Type B pancreatic cell (in vitro differentiated cells): ENCODE measurements around the gene SWI5. TPM values are rescaled to one million over a fixed set of nuclear protein-coding genes. Genes with fewer than 3 reads are reported as not detected.

ENCODE experiments used
- DNase-seq: peaks from one replicate; pipeline ENCODE4 v3.0.0; 2021; ENCODE audit warnings: mixed read lengths; ENCODE audit not compliant: unreplicated experiment; ENCODE audit errors: extremely low spot score
- H3K27ac Mint-ChIP-seq: 2 replicates; pipeline ENCODE4 v1.8.0; 2021; ENCODE audit warnings: mild to moderate bottlenecking, mixed read lengths
- H3K27me3 Mint-ChIP-seq: 2 replicates; pipeline ENCODE4 v1.8.0; 2021; ENCODE audit warnings: mixed read lengths
- H3K36me3 Mint-ChIP-seq: 2 replicates; pipeline ENCODE4 v1.8.0; 2021; ENCODE audit warnings: mixed read lengths
- H3K4me1 Mint-ChIP-seq: one replicate; pipeline ENCODE4 v1.8.0; 2021; ENCODE audit warnings: mixed read lengths; ENCODE audit not compliant: unreplicated experiment
- H3K4me3 Mint-ChIP-seq: 2 replicates; pipeline ENCODE4 v1.8.0; 2021; ENCODE audit warnings: mild to moderate bottlenecking, mixed read lengths
- H3K9me3 Mint-ChIP-seq: 2 replicates; pipeline ENCODE4 v1.8.0; 2021; ENCODE audit warnings: mixed read lengths
- CTCF ChIP-seq: fragments of 200-600 bp; sonication (generic); conservative IDR thresholded peaks from 2 replicates; pipeline ENCODE4 v1.5.0; 2021; ENCODE audit warnings: antibody characterized with exemption, mild to moderate bottlenecking
- total RNA-seq: library from RNA; stranded (reverse); gene quantifications from 2 replicates; pipeline ENCODE4 v1.2.1, GENCODE V29; 2021; ENCODE audit warnings: low replicate concordance

Gene SWI5
- total RNA-seq, 1 donor from 2014 or later: 23.0 TPM

DNA sequence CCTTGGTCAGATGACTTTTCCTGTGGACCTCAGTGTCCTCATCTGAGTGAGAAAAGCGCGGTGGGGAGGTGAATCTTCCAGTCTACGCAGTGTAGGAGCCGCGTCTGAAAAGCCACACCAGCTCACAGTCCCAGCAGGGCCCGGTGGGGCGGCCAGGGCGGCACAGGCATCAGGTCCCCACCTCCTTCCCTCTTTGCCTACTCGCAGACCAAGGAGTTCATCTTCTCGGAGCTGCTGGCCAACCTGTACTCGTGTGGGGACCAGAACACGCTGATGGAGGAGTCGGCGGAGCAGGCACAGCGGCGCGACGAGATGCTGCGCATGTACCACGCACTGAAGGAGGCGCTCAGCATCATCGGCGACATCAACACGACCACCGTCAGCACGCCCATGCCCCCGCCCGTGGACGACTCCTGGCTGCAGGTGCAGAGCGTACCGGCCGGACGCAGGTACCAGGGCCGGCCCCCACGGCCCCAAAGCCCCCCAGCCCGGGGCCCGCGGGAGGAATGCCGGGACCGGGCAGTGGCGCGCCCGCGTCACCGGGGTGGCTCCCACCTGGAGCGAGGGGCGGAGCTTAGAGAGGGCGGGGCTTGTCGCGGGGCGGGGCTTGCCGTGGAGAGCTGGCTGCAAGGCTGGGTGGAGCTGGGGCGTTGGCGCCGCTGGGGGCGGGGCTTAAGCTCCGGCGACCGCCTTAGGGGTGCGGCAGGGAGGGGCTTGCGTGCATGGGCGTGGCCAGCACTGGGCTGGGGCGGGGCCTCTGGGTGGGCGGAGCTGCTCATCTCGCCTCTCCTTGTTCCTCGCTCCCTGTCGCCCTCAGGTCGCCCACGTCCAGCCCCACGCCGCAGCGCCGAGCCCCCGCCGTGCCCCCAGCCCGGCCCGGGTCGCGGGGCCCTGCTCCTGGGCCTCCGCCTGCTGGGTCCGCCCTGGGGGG is 25.9 kb upstream of the SWI5 start:
- DNase-seq: peak; percentile 95
- H3K27me3 Mint-ChIP-seq: no peaks in the 10 kb centered on the region
- no peak for TF ChIP-seq CTCF
- H3K36me3 Mint-ChIP-seq: peaks cover 9% of the 10 kb centered on the region
- H3K27ac Mint-ChIP-seq: peak overlapping the region; percentile 62
- H3K4me3 Mint-ChIP-seq: peak overlapping the region; percentile 81
- H3K4me1 Mint-ChIP-seq: peaks cover 23% of the 10 kb centered on the region
- no peaks in the 10 kb centered on the region for H3K9me3 Mint-ChIP-seq

DNA sequence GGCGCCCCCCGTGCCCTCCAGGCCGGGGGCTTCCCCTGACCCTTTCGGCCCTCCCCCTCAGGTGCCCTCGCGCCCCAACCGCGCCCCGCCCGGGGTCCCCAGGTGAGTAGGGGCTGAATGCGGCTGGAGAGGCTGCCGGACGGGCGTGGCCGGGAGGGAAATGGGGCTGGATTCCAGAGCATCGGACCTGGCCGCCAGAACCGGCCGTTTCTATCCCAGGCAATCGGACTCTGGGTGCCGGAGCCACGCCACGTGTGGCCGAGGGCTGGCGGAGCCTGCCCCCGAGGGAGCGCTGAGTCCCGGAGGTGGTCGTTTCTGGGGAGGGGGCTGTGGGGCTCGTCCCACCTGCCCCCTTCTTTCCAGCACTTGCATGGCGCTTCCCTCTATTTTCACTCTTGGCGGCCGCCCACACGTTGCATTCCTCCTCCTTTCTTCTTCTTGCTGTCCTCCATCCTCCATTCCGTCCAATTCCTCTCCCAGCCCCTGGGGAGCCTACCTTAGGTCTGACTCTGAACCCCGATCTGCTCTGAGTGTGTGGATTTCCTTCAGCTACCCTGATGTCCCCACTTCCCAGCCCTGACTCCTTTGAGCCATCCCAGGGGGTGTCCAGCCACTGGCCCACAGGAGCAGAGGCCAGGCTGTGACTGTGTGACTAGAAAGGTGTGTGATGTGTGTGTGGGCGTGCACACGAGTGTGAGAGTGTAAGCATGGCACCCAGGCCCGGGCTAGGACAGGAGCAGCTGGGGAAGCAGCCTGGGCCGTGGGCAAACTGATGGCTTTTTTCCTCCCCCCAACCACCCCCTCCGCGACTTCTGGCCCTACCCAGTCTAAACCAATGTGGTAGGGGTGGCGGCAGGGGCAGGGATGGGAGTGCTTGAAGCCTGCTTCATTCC is 25.0 kb upstream of the SWI5 start:
- Mint-ChIP-seq H3K27ac (peak overlapping the region; percentile 54), H3K4me1 (peaks cover 19% of the 10 kb centered on the region), H3K9me3 (no peaks in the 10 kb centered on the region), H3K27me3 (no peaks in the 10 kb centered on the region), H3K4me3 (peak overlapping the region; percentile 84), H3K36me3 (peaks cover 9% of the 10 kb centered on the region)
- TF ChIP-seq CTCF: no peak
- DNase-seq: no peak

DNA sequence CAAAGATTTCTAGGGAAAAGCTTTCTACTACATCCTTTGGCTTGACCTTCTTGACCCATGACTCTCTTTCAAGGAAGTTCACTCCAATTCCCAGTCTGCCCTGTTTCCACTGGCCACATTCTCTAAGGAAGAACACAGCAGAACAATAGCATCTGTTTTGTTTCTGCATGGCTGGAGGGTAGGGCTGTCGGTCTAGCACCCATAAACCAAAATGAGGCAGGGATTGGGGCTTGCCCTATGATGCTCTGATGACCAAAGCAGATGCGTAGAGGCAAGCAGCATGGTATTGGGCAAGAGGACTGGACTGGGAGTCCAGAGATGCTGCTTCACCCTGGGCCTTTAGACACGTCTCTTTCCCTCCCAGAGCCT is 24.4 kb upstream of the SWI5 start:
- peaks cover 9% of the 10 kb centered on the region for H3K36me3 Mint-ChIP-seq
- H3K4me3 Mint-ChIP-seq: peak overlapping the region; percentile 76
- H3K27me3 Mint-ChIP-seq: no peaks in the 10 kb centered on the region
- DNase-seq: no peak
- no peaks in the 10 kb centered on the region for H3K9me3 Mint-ChIP-seq
- H3K27ac Mint-ChIP-seq: peak overlapping the region; percentile 54
- no peak for TF ChIP-seq CTCF
- peaks cover 19% of the 10 kb centered on the region for H3K4me1 Mint-ChIP-seq

GRCh38 chr9:128252317-128253139 is 23.5 kb upstream of the SWI5 start:
- Mint-ChIP-seq H3K4me3 (peak overlapping the region; percentile 76), H3K36me3 (peaks cover 9% of the 10 kb centered on the region), H3K4me1 (peaks cover 20% of the 10 kb centered on the region), H3K27ac (no peak overlapping the region), H3K27me3 (no peaks in the 10 kb centered on the region), H3K9me3 (no peaks in the 10 kb centered on the region)
- DNase-seq: no peak
- no peak for TF ChIP-seq CTCF
